ENCODE data around the gene IL1R2. TPM values are rescaled to one million over a fixed set of nuclear protein-coding genes. Genes with fewer than 3 reads are reported as not detected.

The IL1R2 gene
- total and polyA plus RNA-seq, 2 donors from 2014 or later = 11.2 to 20.0 TPM

DNA sequence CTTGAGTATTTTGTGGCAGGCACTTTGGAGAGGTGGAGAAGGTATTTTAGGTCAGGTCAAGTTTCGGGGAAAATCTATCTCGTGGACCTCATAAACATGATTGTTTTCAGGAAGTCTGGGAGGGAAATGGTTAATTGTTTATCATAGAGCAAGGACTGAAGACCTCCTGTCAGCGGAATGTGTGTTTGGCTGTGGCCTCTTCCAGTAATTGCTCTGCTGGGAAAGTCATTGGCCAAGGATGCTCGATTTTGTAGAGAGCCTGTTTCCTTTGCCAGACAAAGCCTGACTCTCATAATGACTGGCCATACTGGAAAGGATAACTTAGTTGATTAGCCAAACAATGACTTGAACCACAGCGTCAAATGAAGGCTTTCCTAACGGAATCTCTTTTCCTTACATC lies 30.0 kb downstream of the IL1R2 start:
- Histone ChIP-seq H3K27ac (ENCODE audit: low read depth in 2 of 2, low read length in 2 of 2) (peak overlapping the region in 1 of 2 donors; percentile 10), H3K27me3 (ENCODE audit: control insufficient read depth, insufficient read depth, low read length) (no peaks in the 10 kb centered on the region)

DNA sequence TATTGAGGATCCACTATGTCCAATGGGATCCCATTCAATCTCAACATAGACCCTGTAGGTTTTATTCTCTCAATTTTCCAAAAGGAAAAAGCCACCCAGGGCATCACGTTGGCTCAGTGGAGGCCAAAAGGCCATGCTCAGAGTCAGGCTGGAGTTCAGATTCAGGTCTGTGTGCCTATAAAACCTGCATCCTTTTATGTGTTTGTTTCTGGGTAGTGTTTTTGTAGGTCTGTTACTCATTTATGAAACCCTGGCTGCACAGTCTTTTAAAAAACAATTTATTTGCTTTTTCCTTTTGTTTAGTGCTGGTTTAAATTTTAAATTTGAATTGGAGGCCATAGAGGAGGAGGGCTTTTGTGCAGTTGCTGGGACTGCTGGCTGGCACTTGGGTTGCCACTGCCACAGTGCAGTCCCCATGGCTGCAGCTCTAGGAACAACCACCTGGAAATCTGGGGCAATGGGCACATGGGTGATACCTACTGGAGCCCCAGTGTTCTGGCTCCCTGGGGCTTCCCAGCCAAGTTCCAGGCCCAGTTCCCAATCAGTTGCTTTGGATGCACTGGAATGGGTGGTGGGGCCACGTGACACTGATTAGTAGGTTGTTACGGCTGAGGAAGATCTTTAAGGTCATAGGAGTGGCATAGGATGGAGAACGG lies 31.3 kb downstream of the IL1R2 start:
- no peak for FAIRE-seq
- Histone ChIP-seq H3K4me3 (ENCODE audit: low read length in 3 of 3) (no peak overlapping the region), H3K27me3 (ENCODE audit: control insufficient read depth, insufficient read depth, low read length) (no peaks in the 10 kb centered on the region), H3K4me1 (ENCODE audit: control insufficient read depth in 2 of 3, insufficient read depth in 2 of 3, low read depth in 1 of 3, low read length in 3 of 3) (peaks cover 0 to 15% (median 5%) of the 10 kb centered on the region in 3 donors), H3K9me3 (ENCODE audit: control insufficient read depth in 2 of 3, insufficient read depth in 1 of 3, low read length in 3 of 3) (no peaks in the 10 kb centered on the region), H3K36me3 (ENCODE audit: control insufficient read depth in 2 of 3, insufficient read depth in 3 of 3, low read length in 3 of 3) (no peaks in the 10 kb centered on the region), H3K27ac (ENCODE audit: low read depth in 2 of 2, low read length in 2 of 2) (no peak overlapping the region), H3K9ac (ENCODE audit: low read length in 3 of 3) (no peak overlapping the region)
- intact Hi-C loops (cut with DNase I) = loop anchor here (10.0 kb wide), 2 partner anchors 132 to 212 kb away; no protein-coding TSS in a partner anchor
- TF ChIP-seq, protein P1, sequence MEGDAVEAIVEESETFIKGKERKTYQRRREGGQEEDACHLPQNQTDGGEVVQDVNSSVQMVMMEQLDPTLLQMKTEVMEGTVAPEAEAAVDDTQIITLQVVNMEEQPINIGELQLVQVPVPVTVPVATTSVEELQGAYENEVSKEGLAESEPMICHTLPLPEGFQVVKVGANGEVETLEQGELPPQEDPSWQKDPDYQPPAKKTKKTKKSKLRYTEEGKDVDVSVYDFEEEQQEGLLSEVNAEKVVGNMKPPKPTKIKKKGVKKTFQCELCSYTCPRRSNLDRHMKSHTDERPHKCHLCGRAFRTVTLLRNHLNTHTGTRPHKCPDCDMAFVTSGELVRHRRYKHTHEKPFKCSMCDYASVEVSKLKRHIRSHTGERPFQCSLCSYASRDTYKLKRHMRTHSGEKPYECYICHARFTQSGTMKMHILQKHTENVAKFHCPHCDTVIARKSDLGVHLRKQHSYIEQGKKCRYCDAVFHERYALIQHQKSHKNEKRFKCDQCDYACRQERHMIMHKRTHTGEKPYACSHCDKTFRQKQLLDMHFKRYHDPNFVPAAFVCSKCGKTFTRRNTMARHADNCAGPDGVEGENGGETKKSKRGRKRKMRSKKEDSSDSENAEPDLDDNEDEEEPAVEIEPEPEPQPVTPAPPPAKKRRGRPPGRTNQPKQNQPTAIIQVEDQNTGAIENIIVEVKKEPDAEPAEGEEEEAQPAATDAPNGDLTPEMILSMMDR (IDR thresholded peaks at IDR 0.05; ENCODE audit: borderline replicate concordance, extremely low read depth, insufficient read depth) = no peak
- DNase-seq = no peak

More for the DNA sequence above, 30.0 kb downstream of the IL1R2 start:
- TF ChIP-seq, protein P1 (IDR thresholded peaks at IDR 0.05; ENCODE audit: borderline replicate concordance, extremely low read depth, insufficient read depth) = no peak
- DNase-seq (peak in 1 of 5 donors; percentile 37), FAIRE-seq (no peak)
- Histone ChIP-seq H3K36me3 (ENCODE audit: control insufficient read depth in 2 of 3, insufficient read depth in 3 of 3, low read length in 3 of 3) (no peaks in the 10 kb centered on the region), H3K4me1 (ENCODE audit: control insufficient read depth in 2 of 3, insufficient read depth in 2 of 3, low read depth in 1 of 3, low read length in 3 of 3) (peaks cover 0 to 6% (median 3%) of the 10 kb centered on the region in 3 donors), H3K9me3 (ENCODE audit: control insufficient read depth in 2 of 3, insufficient read depth in 1 of 3, low read length in 3 of 3) (no peaks in the 10 kb centered on the region), H3K9ac (ENCODE audit: low read length in 3 of 3) (no peak overlapping the region), H3K4me3 (ENCODE audit: low read length in 3 of 3) (no peak overlapping the region)
- intact Hi-C loops (cut with DNase I) = loop anchor here (10.0 kb wide), 2 partner anchors 133 to 213 kb away; no protein-coding TSS in a partner anchor

DNA sequence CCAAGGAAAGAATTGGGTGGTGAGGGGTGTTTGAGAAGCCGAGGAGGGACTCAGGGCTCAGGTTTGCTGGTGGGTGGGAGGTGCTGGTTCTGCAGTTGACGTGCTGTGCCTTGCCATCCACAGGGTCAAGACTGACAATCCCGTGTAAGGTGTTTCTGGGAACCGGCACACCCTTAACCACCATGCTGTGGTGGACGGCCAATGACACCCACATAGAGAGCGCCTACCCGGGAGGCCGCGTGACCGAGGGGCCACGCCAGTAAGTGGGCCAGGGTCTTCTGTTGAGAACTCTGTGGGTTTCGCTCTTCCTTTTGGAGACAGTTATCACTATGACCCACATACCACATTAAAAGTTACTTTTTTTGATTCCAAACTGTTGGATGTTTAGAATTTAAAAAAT lies 32.6 kb downstream of the IL1R2 start:
- H3K36me3 ChIP-seq (ENCODE audit: control insufficient read depth in 2 of 3, insufficient read depth in 3 of 3, low read length in 3 of 3) = no peaks in the 10 kb centered on the region
- H3K27me3 ChIP-seq (ENCODE audit: control insufficient read depth, insufficient read depth, low read length) = no peaks in the 10 kb centered on the region
- H3K9ac ChIP-seq (ENCODE audit: low read length in 3 of 3) = no peak overlapping the region
- FAIRE-seq (no peak), DNase-seq (no peak)
- peaks cover 0 to 17% (median 5%) of the 10 kb centered on the region in 3 donors for H3K4me1 ChIP-seq (ENCODE audit: control insufficient read depth in 2 of 3, insufficient read depth in 2 of 3, low read depth in 1 of 3, low read length in 3 of 3)
- intact Hi-C loops (cut with DNase I) = loop anchor here (10.0 kb wide), 2 partner anchors 130 to 210 kb away; no protein-coding TSS in a partner anchor
- no peaks in the 10 kb centered on the region for H3K9me3 ChIP-seq (ENCODE audit: control insufficient read depth in 2 of 3, insufficient read depth in 1 of 3, low read length in 3 of 3)
- no peak overlapping the region for H3K27ac ChIP-seq (ENCODE audit: low read depth in 2 of 2, low read length in 2 of 2)
- TF ChIP-seq, protein P1 (IDR thresholded peaks at IDR 0.05; ENCODE audit: borderline replicate concordance, extremely low read depth, insufficient read depth) = no peak
- H3K4me3 ChIP-seq (ENCODE audit: low read length in 3 of 3) = no peak overlapping the region

All from kidney (tissue), 14 donors.